ENCODE measurements around the gene LETM1. TPM values are rescaled to one million over a fixed set of nuclear protein-coding genes. Genes with fewer than 3 reads are reported as not detected.

LETM1 gene
- total and polyA plus RNA-seq, 2 of the 8 experiments (the other 6 are each of a cell fraction or from before 2014, with no cell fraction given) = 19.8 to 50.1 TPM

- H3K4me1 ChIP-seq (replicated peaks in 1 of 4; ENCODE audit: control insufficient read depth in 3 of 4, insufficient read depth in 4 of 4, low read length in 3 of 4) = peaks cover 0 to 19% (median 9%) of the 10 kb centered on the region in 4 experiments; a peak in 6 of 7 replicates
- H3K23me2 ChIP-seq (ENCODE audit: low read depth, low read length) = peaks cover 17% of the 10 kb centered on the region; the same call in 1 of the 2 replicates
- H3K23ac ChIP-seq (ENCODE audit: insufficient read length) = no peak within 1 kb of the TSS
- peak within 1 kb of the TSS; percentile 46; the same call in 1 of the 2 replicates for H2AK5ac ChIP-seq (ENCODE audit: low read depth, low read length)
- no peak within 1 kb of the TSS for H2BK5ac ChIP-seq (ENCODE audit: low read depth, low read length)
- H3K36me3 ChIP-seq (ENCODE audit: control insufficient read depth in 2 of 4, insufficient read depth in 4 of 4, low read length in 3 of 4) = no peaks in the 10 kb centered on the region; a peak in 1 of 8 replicates
- H2BK15ac ChIP-seq (ENCODE audit: low read length) = peak within 1 kb of the TSS; percentile 72; the same call in 1 of the 2 replicates
- no peak within 1 kb of the TSS for H3K4ac ChIP-seq (replicated peaks; ENCODE audit: insufficient read length, low read depth, low read length)
- peak within 1 kb of the TSS in 2 of 4 experiments; percentile 16 to 86; a peak in 3 of 7 replicates for H3K9ac ChIP-seq (replicated peaks in 1 of 4; ENCODE audit: extremely low read depth in 1 of 4, low read depth in 3 of 4, low read length in 3 of 4)
- peaks cover 6 to 13% of the 10 kb centered on the region in 2 experiments for H4K20me1 ChIP-seq (replicated peaks in 1 of 2; ENCODE audit: control insufficient read depth in 1 of 2, insufficient read depth in 2 of 2, low read length in 2 of 2)
- H3K79me2 ChIP-seq (ENCODE audit: control insufficient read depth in 1 of 2, insufficient read depth in 2 of 2, low read length in 2 of 2) = peaks cover 0 to 5% of the 10 kb centered on the region in 2 experiments; a peak in 1 of 4 replicates
- H4K91ac ChIP-seq (replicated peaks; ENCODE audit: insufficient read length, low read length) = peak within 1 kb of the TSS; percentile 25
- peak within 1 kb of the TSS; percentile 55 to 71 (median 64) for H3K4me3 ChIP-seq (ENCODE audit: extremely low read depth in 1 of 4, insufficient read depth in 2 of 4, low read depth in 3 of 4, low read length in 4 of 4)
- H3K4me2 ChIP-seq (ENCODE audit: insufficient read depth in 1 of 2, low read depth in 2 of 2, low read length in 2 of 2) = peak within 1 kb of the TSS; percentile 66 to 91
- H3K79me1 ChIP-seq (ENCODE audit: low read depth, low read length) = peaks cover 6% of the 10 kb centered on the region; the same call in 1 of the 2 replicates
- ChIA-PET POLR2A (ENCODE audit: partially characterized antibody) (interaction anchor here (0.7 to 11.0 kb wide), 16 partner anchors 11 to 81 kb away, joined by 3 to 170 read pairs (median 4); partner anchors contain the start of genes SLBP, TACC3 and TMEM129), CTCF (ENCODE audit: partially characterized antibody) (interaction anchor here (1.0 to 71.2 kb wide), 4 partner anchors 10 to 28 kb away, joined by 3 to 2507 read pairs (median 10); no protein-coding TSS in a partner anchor)
- H2BK20ac ChIP-seq (ENCODE audit: low read length) = 0 out of 2 replicates have a peak within 1 kb of the TSS, but pooled peaks have one; percentile 48
- H3K9me3 ChIP-seq (ENCODE audit: insufficient read depth in 2 of 2, low read depth in 1 of 2, low read length in 1 of 2) = no peaks in the 10 kb centered on the region
- H3K56ac ChIP-seq (replicated peaks; ENCODE audit: insufficient read length, low read depth, low read length) = no peak within 1 kb of the TSS
- 4% methylated on average over 11 of the region's 95 CpGs; no CpG with 5 or more reads in 1 of the 2 experiments for WGBS, 2 experiments (ENCODE audit: extremely low coverage in 1 of 2, insufficient coverage in 1 of 2, insufficient read length in 1 of 2, insufficient replicate concordance in 2 of 2, low coverage in 1 of 2, low lambda C conversion rate in 2 of 2, missing lambda C conversion rate in 1 of 2)
- DNase-seq (ENCODE audit: low read depth in 1 of 2, low spot score in 2 of 2) (peak; percentile 47 to 83), FAIRE-seq (no peak)
- H4K5ac ChIP-seq (ENCODE audit: insufficient read length, low read depth, low read length) = peak within 1 kb of the TSS; percentile 68
- peak within 1 kb of the TSS; percentile 71; the same call in 1 of the 2 replicates for H3K18ac ChIP-seq (ENCODE audit: extremely low read depth, low read length)
- H2BK12ac ChIP-seq (ENCODE audit: low read depth, low read length) = 0 out of 2 replicates have a peak within 1 kb of the TSS, but pooled peaks have one; percentile 39
- no peak within 1 kb of the TSS for H2BK120ac ChIP-seq (replicated peaks; ENCODE audit: low read depth, low read length)
- H4K8ac ChIP-seq (ENCODE audit: extremely low read depth, insufficient read depth, low read length) = peak within 1 kb of the TSS; percentile 38
- H3K14ac ChIP-seq (ENCODE audit: insufficient read length) = no peak within 1 kb of the TSS
- H2AFZ ChIP-seq (ENCODE audit: low read length) = no peak within 1 kb of the TSS
- peaks cover 5 to 44% (median 36%) of the 10 kb centered on the region in 4 experiments for H3K27me3 ChIP-seq (replicated peaks in 1 of 4; ENCODE audit: control insufficient read depth in 3 of 4, extremely low read depth in 1 of 4, insufficient read depth in 3 of 4, low read length in 3 of 4)
- no peak within 1 kb of the TSS for H3K27ac ChIP-seq (ENCODE audit: low read depth, low read length)
- TF ChIP-seq TEAD4 (IDR thresholded peaks at IDR 0.05; ENCODE audit: low read depth, low read length) (peak; percentile 97), CEBPB (IDR thresholded peaks at IDR 0.05; ENCODE audit: low read depth, low read length) (no peak), BACH1 (IDR thresholded peaks at IDR 0.05; ENCODE audit: low read length) (no peak), CBX5 (IDR thresholded peaks at IDR 0.05; ENCODE audit: low read depth, low read length) (no peak), KDM5A (IDR thresholded peaks at IDR 0.05; ENCODE audit: low read length) (no peak), SUZ12 (IDR thresholded peaks at IDR 0.05; ENCODE audit: low read length) (peak; percentile 48; the same call in 1 of the 2 replicates), SIX5 (IDR thresholded peaks at IDR 0.05; ENCODE audit: low read depth, low read length) (no peak), POLR2A (IDR thresholded peaks at IDR 0.05; ENCODE audit: control extremely low read depth in 1 of 2, low read depth in 2 of 2, low read length in 2 of 2) (peak in 1 of 2 experiments; percentile 46; a peak in 2 of 3 replicates), RNF2 (IDR thresholded peaks at IDR 0.05; ENCODE audit: borderline replicate concordance, low read depth, low read length, missing control alignments, poor library complexity, severe bottlenecking) (no peak), CTBP2 (IDR thresholded peaks at IDR 0.05; ENCODE audit: borderline replicate concordance, insufficient read depth, insufficient read length, low read length) (no peak), SP1 (IDR thresholded peaks at IDR 0.05; ENCODE audit: low read depth, low read length) (no peak), PHF8 (conservative IDR thresholded peaks at IDR 0.05; ENCODE audit: low read depth, low read length) (peak; percentile 50)
Measured at GRCh38 chr4:1792832-1793495, 63.0 kb downstream of the LETM1 start, which contains the start of gene FGFR3. Gene FGFR3, plus strand, starts transcription at chr4:1793293. Its CDS starts 642 bp downstream, at chr4:1793935.
